GM10266 (cell line): ENCODE measurements around the gene SLC30A2.

Source experiments
- DNase-seq: peaks from one replicate; pipeline ENCODE4 v3.0.0; 2012; ENCODE audit errors: extremely low spot score
- TF ChIP-seq, protein P1 (sequence below): IDR thresholded peaks from 2 replicates; pipeline ENCODE4 v1.5.1; 2012; ENCODE audit warnings: mild to moderate bottlenecking, low read depth; ENCODE audit not compliant: control insufficient read depth, insufficient read depth; ENCODE audit errors: missing control alignments

The SLC30A2 gene

GRCh38 chr1:26027716-26028489 lies 18.0 kb downstream of the SLC30A2 start:
- TF ChIP-seq, protein P1, sequence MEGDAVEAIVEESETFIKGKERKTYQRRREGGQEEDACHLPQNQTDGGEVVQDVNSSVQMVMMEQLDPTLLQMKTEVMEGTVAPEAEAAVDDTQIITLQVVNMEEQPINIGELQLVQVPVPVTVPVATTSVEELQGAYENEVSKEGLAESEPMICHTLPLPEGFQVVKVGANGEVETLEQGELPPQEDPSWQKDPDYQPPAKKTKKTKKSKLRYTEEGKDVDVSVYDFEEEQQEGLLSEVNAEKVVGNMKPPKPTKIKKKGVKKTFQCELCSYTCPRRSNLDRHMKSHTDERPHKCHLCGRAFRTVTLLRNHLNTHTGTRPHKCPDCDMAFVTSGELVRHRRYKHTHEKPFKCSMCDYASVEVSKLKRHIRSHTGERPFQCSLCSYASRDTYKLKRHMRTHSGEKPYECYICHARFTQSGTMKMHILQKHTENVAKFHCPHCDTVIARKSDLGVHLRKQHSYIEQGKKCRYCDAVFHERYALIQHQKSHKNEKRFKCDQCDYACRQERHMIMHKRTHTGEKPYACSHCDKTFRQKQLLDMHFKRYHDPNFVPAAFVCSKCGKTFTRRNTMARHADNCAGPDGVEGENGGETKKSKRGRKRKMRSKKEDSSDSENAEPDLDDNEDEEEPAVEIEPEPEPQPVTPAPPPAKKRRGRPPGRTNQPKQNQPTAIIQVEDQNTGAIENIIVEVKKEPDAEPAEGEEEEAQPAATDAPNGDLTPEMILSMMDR: no peak
- DNase-seq: no peak

DNA sequence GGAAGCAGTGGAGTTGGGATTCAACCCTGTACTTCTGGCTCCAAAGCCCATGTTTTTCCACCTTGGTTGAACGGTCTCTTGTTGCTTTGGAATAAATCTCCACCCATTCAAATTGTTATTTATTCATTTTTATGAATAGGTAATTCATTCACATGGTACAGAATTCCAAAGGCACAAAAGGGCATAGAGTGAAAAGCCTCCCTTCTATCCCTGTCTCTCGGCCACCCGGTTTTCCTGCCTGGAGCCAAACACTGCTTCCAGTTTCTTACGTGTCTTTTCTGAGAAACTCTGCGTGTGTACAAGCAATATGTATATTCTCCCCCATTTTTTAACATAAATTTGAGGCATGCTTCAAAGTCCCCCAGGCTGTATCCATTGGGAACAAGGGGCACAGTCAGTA lies 20.4 kb downstream of the SLC30A2 start:
- no peak for DNase-seq
- TF ChIP-seq, protein P1: no peak

DNA sequence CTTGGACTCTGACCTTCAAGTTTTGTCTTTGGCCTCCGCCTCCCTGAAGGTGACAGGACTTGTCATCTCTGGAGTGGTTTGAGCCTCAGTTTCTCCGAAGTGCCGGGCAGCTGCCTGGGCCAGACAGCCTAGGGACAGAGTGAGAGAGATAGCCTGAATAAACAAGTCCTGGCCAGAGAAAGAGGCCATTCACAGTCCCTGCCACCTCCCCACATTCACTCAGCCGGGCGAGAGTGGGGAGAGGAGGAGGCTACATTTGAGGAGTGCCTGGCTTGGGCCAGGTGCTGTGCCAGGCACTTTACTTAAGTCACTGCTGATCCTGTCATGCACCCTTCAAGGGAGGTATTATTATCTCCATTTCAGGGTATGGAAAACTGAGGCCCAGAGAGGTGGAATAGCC lies 20.9 kb downstream of the SLC30A2 start:
- no peak for DNase-seq
- TF ChIP-seq, protein P1: no peak

GRCh38 chr1:26023826-26024225 lies 22.1 kb downstream of the SLC30A2 start:
- TF ChIP-seq, protein P1: no peak
- DNase-seq: no peak

- TF ChIP-seq, protein P1: no peak
- DNase-seq: no peak
These were observed 22.9 kb downstream of the SLC30A2 start for GRCh38 chr1:26023009-26023408.

GRCh38 chr1:26022404-26022779 lies 23.5 kb downstream of the SLC30A2 start:
- no peak for DNase-seq
- TF ChIP-seq, protein P1: no peak

DNA sequence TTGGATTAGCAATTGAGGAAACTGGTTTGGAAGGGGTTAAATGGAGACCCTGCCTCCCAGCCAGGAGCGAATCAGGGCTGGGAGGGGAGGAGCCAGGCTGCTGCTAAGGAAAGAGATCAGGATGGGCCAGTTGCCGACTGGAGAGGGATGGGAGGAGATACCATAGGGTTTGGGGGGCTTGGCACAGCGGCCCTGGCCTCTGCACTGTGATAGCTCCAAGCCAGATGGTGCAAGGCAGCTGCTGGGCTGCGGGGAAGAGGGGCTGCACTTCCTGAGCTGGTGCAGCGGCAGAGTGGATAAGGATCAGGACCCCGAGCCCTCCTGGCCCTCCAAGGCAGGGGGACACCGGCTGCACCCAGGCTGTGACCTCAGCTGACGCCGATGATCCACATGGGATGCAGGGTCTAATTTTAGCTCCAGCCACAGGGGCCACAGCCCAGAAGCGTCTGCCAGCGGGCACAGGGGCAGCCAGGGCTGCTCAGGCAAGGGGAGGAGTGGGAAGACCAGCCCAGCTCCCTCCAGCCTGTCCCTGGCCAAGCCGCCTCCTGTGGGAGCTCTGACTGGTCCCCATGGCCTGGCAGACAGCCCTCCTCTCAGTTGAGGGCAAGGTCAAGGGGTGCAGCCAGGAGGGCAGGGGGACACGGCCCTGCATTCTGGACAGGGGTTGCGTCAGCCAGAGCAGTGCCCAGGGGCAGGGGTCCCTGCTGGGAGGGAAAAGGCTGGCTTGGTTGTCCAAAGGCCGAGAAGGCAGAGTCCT lies 24.1 kb downstream of the SLC30A2 start, which contains the start of gene EXTL1:
Gene EXTL1, plus strand, starts transcription at position 129 of the 757 bp plus-strand sequence. CDS start 872 bp downstream, outside the sequence.
- no peak for DNase-seq
- TF ChIP-seq, protein P1: no peak
